ENCODE data around the gene INPP5A. TPM values are rescaled to one million over a fixed set of nuclear protein-coding genes. Genes with fewer than 3 reads are reported as not detected.

The INPP5A gene
- total and polyA plus RNA-seq, 7 donors: 17.6 to 132 (median 100) TPM

- peaks cover 0 to 8% (median 0%) of the 10 kb centered on the region in 4 donors for H3K36me3 ChIP-seq
- H3K4me3 ChIP-seq: no peak overlapping the region
- 88% methylated on average over 15 of the region's 15 CpGs for WGBS, 2 donors
- no peaks in the 10 kb centered on the region for H3K9me3 ChIP-seq
- TF ChIP-seq POLR2A (IDR thresholded peaks at IDR 0.05) (no peak), EP300 (IDR thresholded peaks at IDR 0.05) (no peak), POLR2AphosphoS5 (IDR thresholded peaks at IDR 0.05) (no peak)
- TF ChIP-seq, protein P1, sequence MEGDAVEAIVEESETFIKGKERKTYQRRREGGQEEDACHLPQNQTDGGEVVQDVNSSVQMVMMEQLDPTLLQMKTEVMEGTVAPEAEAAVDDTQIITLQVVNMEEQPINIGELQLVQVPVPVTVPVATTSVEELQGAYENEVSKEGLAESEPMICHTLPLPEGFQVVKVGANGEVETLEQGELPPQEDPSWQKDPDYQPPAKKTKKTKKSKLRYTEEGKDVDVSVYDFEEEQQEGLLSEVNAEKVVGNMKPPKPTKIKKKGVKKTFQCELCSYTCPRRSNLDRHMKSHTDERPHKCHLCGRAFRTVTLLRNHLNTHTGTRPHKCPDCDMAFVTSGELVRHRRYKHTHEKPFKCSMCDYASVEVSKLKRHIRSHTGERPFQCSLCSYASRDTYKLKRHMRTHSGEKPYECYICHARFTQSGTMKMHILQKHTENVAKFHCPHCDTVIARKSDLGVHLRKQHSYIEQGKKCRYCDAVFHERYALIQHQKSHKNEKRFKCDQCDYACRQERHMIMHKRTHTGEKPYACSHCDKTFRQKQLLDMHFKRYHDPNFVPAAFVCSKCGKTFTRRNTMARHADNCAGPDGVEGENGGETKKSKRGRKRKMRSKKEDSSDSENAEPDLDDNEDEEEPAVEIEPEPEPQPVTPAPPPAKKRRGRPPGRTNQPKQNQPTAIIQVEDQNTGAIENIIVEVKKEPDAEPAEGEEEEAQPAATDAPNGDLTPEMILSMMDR (IDR thresholded peaks at IDR 0.05): no peak
- no peak for DNase-seq
- no peaks in the 10 kb centered on the region for H3K27me3 ChIP-seq
- intact Hi-C loops (cut with DNase I): no loop called here
- no peak overlapping the region for H3K27ac ChIP-seq
- H3K4me1 ChIP-seq: peaks cover 0 to 26% (median 8%) of the 10 kb centered on the region in 4 donors
Measured at GRCh38 chr10:132665946-132666704, 128.5 kb downstream of the INPP5A start.

DNA sequence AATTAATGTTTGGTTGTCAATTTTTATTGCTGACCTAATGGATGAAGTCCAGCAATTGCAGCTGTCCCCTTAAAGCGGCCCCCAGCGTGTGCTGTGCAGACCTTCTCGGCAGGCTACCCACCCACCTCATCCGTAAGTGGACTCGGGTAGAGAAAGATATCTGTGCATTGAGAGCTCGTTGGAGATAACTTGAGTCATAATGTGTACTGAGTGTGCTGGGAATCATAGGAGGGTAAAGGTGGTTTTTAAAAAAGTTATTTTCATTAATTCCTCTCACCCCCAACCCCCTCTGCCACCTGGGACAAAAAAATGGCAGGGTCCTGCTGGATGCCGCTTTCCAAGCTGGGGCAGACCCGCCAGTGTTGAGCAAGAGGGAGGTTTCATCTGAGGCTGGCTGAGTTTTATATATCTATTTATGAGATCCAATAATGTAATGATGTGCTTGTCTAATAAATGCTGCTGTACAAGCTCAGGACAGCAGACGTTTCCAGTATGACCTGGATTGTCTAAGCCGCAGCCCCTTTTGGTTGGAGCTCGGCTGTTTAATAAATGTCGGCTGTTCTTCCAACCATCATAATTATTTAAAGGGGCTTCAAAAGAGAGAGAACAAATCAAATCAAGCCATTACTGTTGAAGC, 129.2 kb downstream of the INPP5A start:
- Histone ChIP-seq H3K36me3 (peaks cover 0 to 8% (median 0%) of the 10 kb centered on the region in 4 donors), H3K27me3 (no peaks in the 10 kb centered on the region), H3K4me1 (peaks cover 0 to 24% (median 8%) of the 10 kb centered on the region in 4 donors), H3K9me3 (no peaks in the 10 kb centered on the region), H3K27ac (no peak overlapping the region), H3K4me3 (no peak overlapping the region)
- no peak for DNase-seq
- WGBS, 2 donors: 88 to 91% methylated on average over 12 of the region's 12 CpGs
- intact Hi-C loops (cut with DNase I): no loop called here
- no peak for TF ChIP-seq EP300 (IDR thresholded peaks at IDR 0.05)
- no peak for TF ChIP-seq POLR2A (IDR thresholded peaks at IDR 0.05)
- no peak for TF ChIP-seq POLR2AphosphoS5 (IDR thresholded peaks at IDR 0.05)
- TF ChIP-seq, protein P1 (IDR thresholded peaks at IDR 0.05): no peak

GRCh38 chr10:132667342-132668047, 129.9 kb downstream of the INPP5A start:
- Histone ChIP-seq H3K36me3 (peaks cover 0 to 8% (median 0%) of the 10 kb centered on the region in 4 donors), H3K4me1 (peaks cover 0 to 17% (median 6%) of the 10 kb centered on the region in 4 donors), H3K27me3 (no peaks in the 10 kb centered on the region), H3K4me3 (no peak overlapping the region), H3K27ac (peak overlapping the region in 1 of 4 donors; percentile 32), H3K9me3 (no peaks in the 10 kb centered on the region)
- 89% methylated on average over 20 of the region's 20 CpGs for WGBS, 2 donors
- no peak for DNase-seq
- TF ChIP-seq EP300 (IDR thresholded peaks at IDR 0.05) (no peak), POLR2AphosphoS5 (IDR thresholded peaks at IDR 0.05) (no peak), POLR2A (IDR thresholded peaks at IDR 0.05) (no peak)
- TF ChIP-seq, protein P1 (IDR thresholded peaks at IDR 0.05): no peak
- intact Hi-C loops (cut with DNase I): no loop called here

- 91 to 92% methylated on average over 5 of the region's 5 CpGs for WGBS, 2 donors
Measured at GRCh38 chr10:132668048-132668394, 130.4 kb downstream of the INPP5A start.

More at GRCh38 chr10:132668048-132668394, 130.4 kb downstream of the INPP5A start:
- DNase-seq: peak; percentile 8
- Histone ChIP-seq H3K36me3 (peaks cover 0 to 6% (median 0%) of the 10 kb centered on the region in 4 donors), H3K27me3 (no peaks in the 10 kb centered on the region), H3K4me1 (peaks cover 0 to 14% (median 6%) of the 10 kb centered on the region in 4 donors), H3K9me3 (no peaks in the 10 kb centered on the region), H3K4me3 (no peak overlapping the region), H3K27ac (peak overlapping the region in 1 of 4 donors; percentile 32)
- intact Hi-C loops (cut with DNase I): no loop called here
- TF ChIP-seq POLR2A (IDR thresholded peaks at IDR 0.05): no peak
- TF ChIP-seq EP300 (IDR thresholded peaks at IDR 0.05): no peak
- TF ChIP-seq, protein P1 (IDR thresholded peaks at IDR 0.05): no peak
- TF ChIP-seq POLR2AphosphoS5 (IDR thresholded peaks at IDR 0.05): no peak

All from sigmoid colon (tissue), 7 donors.